ENCODE measurements around the gene ATAD3A.

ATAD3A gene

DNA sequence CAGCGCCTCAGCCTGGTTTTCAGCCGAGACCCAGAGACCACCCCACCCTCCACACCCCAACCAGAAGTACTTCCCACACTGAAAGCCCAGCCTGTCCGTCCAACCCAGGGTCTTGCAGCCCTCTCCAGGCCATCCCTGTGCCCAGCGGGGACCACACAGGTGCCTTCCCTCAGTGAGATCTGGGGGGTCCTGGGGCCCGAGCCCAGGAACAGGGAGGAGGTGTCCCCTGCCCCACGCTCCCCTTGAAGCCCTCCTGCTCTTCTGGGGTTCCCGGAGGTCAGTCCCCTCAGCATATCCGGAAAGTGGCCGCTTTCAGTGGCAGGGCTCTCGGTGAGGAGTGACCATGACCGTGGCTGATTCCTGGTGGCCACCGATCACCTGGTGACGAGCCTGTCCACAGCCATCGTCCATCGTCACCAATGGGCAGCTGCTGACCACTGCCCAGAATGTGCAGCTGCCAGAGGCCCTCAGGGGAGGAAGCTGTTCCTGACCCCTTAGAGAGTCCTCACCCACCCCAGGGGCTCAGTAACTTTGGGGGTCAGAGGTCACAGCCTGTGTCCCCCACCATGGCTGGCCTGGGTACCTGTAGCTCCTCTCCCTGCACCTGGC, 25.1 kb downstream of the ATAD3A start:
- TF ChIP-seq, protein P1, sequence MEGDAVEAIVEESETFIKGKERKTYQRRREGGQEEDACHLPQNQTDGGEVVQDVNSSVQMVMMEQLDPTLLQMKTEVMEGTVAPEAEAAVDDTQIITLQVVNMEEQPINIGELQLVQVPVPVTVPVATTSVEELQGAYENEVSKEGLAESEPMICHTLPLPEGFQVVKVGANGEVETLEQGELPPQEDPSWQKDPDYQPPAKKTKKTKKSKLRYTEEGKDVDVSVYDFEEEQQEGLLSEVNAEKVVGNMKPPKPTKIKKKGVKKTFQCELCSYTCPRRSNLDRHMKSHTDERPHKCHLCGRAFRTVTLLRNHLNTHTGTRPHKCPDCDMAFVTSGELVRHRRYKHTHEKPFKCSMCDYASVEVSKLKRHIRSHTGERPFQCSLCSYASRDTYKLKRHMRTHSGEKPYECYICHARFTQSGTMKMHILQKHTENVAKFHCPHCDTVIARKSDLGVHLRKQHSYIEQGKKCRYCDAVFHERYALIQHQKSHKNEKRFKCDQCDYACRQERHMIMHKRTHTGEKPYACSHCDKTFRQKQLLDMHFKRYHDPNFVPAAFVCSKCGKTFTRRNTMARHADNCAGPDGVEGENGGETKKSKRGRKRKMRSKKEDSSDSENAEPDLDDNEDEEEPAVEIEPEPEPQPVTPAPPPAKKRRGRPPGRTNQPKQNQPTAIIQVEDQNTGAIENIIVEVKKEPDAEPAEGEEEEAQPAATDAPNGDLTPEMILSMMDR (IDR thresholded peaks at IDR 0.05; ENCODE audit: insufficient read depth, missing control alignments): no peak
- FAIRE-seq: no peak
- no peak for DNase-seq (ENCODE audit: insufficient read length, low spot score)

DNA sequence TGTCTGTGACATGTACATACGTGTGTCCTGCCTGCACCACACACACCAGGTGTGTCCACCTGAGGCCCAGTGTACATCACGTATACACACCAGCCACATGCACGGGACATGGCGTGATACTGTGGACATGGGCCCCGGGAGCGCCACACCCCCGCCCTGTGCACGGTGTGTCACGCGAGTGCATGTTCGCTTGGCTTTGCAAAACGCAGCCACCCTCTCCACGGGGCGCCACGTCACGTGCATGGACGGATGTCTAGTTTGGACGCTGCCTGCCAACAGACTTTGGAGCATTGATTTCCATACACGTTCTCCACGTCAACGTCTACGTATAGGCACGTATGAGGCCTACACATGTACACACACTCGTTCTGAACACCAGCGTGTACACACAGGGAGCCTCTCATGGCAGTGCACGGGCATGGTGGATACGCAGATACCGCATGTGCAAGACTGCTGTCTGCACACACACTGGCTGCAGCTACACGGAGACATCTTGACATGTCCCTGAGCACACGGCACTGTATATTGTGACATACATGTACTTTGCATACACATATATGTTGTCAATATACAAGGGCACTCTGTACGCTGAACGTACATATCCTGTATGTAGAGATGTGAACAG, 25.8 kb downstream of the ATAD3A start:
- TF ChIP-seq, protein P1 (IDR thresholded peaks at IDR 0.05; ENCODE audit: insufficient read depth, missing control alignments): no peak
- no peak for FAIRE-seq
- DNase-seq (ENCODE audit: insufficient read length, low spot score): no peak

DNA sequence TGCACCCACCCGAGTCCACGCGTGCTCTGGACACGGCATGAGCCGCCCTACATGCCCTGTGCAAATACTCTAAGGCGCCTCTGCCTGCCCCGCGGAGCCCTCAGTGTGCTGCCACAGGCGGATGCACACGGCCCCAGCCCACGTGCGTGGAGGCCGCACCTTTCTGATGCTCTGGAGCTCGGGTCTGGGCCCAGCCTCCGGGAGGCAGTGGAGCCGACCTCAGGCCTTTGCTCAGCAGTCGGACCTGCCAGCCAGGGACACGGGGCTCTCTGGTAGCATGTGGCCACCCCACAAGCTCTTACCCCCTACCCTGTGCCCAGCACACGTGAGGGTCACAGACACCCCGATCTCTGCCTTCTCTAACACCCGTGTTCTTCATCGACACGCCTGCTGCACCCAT, 26.4 kb downstream of the ATAD3A start:
- DNase-seq (ENCODE audit: insufficient read length, low spot score) (no peak), FAIRE-seq (no peak)
- TF ChIP-seq, protein P1 (IDR thresholded peaks at IDR 0.05; ENCODE audit: insufficient read depth, missing control alignments): no peak

DNA sequence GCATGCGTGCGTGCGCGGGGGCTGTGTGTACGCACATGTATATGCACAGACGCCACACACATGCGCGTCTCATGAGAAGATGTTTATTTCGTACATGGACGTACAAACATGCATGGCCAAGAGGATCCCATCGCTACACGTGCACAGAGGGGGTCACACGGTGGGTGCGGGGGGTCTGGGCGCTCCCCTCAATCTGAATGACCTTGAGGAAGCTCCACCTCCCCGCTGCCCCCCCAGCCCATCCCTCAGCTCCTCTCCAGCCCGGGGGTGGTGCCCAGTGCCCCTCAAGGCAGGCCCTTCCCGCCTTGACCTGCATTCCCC, 27.0 kb downstream of the ATAD3A start:
- TF ChIP-seq, protein P1 (IDR thresholded peaks at IDR 0.05; ENCODE audit: insufficient read depth, missing control alignments): no peak
- DNase-seq (ENCODE audit: insufficient read length, low spot score) (no peak), FAIRE-seq (no peak)

DNA sequence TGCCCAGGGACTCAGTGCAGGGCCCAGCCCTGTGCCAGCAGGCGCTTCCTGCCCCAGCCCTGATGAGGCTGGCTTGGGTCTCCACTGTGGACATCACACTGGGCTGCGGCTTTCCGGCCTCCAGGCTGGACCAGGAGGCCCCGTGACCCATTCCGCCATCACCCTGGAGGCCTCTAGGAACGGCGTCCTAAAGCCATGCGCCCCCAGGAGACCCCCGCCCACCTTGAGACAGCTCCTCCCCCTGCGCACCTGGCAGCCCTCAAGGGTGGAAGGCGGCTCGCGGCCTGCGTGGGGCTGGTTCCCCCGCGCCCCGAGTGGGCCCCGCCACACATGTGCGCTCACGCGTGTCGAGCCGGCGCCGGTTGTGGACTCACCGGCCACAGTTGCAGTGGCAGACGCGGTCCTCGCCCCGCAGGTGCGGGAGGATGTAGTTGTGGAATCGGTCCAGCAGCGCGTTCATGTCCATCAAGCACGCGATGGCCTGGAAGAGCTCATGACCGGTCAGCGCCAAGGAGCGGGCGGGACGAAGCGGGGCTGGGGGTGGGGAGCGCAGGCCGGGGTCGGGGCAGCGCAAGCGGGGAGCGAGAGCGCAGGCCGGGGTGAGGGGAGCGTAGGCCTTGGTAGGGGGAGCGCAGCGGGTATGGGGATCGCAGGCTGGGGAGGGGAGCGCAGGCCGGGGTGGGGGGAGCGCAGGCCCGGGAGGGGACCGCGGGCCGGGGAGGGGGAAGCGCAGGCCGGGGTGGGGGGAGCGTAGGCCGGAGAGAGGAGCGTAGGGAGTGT, 27.5 kb downstream of the ATAD3A start:
- TF ChIP-seq, protein P1 (IDR thresholded peaks at IDR 0.05; ENCODE audit: insufficient read depth, missing control alignments): no peak
- no peak for DNase-seq (ENCODE audit: insufficient read length, low spot score)
- FAIRE-seq: no peak

DNA sequence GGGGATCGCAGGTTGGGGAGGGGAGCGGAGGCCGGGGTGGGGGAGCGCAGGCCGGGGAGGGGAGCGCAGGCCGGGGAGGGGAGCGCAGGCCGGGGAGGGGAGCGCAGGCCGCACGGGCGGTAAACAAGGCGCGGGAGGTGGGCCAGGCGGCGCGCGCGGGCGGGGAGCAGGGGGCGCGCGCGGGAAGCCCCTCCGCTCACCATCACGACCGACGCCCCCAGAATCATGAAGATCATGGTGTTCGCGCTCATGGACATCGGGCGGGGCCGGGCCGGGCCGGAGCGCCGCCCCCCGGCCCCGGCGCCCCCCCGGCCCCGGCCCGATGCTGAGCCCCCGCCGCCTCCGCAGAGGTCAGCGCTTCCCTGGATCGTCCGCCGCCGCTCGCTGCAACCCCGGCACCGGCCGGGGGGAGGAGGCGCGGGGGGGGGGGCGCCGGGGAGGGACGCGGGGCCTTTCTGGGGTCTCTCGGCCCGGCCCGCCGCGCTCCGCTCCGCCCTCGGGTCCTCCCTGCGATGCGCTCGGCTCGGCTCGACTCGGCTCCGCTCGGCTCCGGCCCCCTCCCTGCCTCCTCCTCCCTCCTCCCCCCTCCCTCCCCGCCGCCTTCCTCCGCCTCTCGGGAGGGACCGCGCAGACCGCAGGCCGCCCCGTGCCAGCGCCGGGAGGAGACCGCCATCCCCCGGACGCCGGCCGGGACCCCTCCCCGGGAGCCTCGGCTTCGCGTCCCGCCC, 28.3 kb downstream of the ATAD3A start, which contains the start of gene TMEM240:
Gene TMEM240, minus strand, starts transcription at position 535 of the 728 bp plus-strand sequence. Its CDS starts 278 bp downstream, at position 257.
- FAIRE-seq: no peak
- TF ChIP-seq, protein P1 (IDR thresholded peaks at IDR 0.05; ENCODE audit: insufficient read depth, missing control alignments): no peak
- peak; percentile 37 for DNase-seq (ENCODE audit: insufficient read length, low spot score)

All from D721Med (cell line).